HepG2 (cell line): Measurements from ENCODE around the gene E2F1. TPM values are rescaled to one million over a fixed set of nuclear protein-coding genes. Genes with fewer than 3 reads are reported as not detected.

Experiments
- ELF1 ChIP-seq: sonication (generic); formaldehyde crosslinking; IDR thresholded peaks from 2 replicates; pipeline ENCODE4 v1.4.0; 2020; ENCODE audit warnings: missing genetic modification reagents
- HOXA3 ChIP-seq: sonication (generic); formaldehyde crosslinking; IDR thresholded peaks from 2 replicates; pipeline ENCODE4 v1.5.0; 2020; ENCODE audit warnings: missing genetic modification reagents
- MAFK ChIP-seq, 2 experiments: IDR thresholded peaks in 1 of 2; conservative IDR thresholded peaks in 1 of 2; 2 replicates each; pipeline ENCODE4 v1.6.1; 2011; ENCODE audit warnings: improper control_type of control experiment in 2 of 2, low read length in 2 of 2
- MXD1 ChIP-seq: sonication (generic); formaldehyde crosslinking; IDR thresholded peaks from 2 replicates; pipeline ENCODE4 v1.4.0; 2020; ENCODE audit warnings: mild to moderate bottlenecking, missing genetic modification reagents
- NFIB ChIP-seq: sonication (generic); formaldehyde crosslinking; IDR thresholded peaks from 2 replicates; pipeline ENCODE4 v1.9.0; 2021; ENCODE audit warnings: missing genetic modification reagents, mild to moderate bottlenecking, borderline replicate concordance
- NR2F6 ChIP-seq, 2 experiments: IDR thresholded peaks; 2 replicates each; pipeline ENCODE4 v1.6.1; 2016; ENCODE audit warnings: antibody characterized with exemption in 1 of 2, mild to moderate bottlenecking in 1 of 2
- TEAD3 ChIP-seq: optimal IDR thresholded peaks from 2 replicates; pipeline ENCODE3; 2016; ENCODE audit warnings: borderline replicate concordance
- ZFP41 ChIP-seq: sonication (generic); formaldehyde crosslinking; IDR thresholded peaks from 2 replicates; pipeline ENCODE4 v1.4.0; 2020; ENCODE audit warnings: mild to moderate bottlenecking, missing genetic modification reagents, borderline replicate concordance
- ZNF460 ChIP-seq: sonication (generic); formaldehyde crosslinking; IDR thresholded peaks from 2 replicates; pipeline ENCODE4 v1.5.1; 2020; ENCODE audit warnings: missing genetic modification reagents, mild to moderate bottlenecking, borderline replicate concordance
- ZNF512 ChIP-seq: sonication (generic); formaldehyde crosslinking; IDR thresholded peaks from 2 replicates; pipeline ENCODE4 v1.4.0; 2020; ENCODE audit warnings: mild to moderate bottlenecking, missing genetic modification reagents
- ZNF513 ChIP-seq: sonication (generic); formaldehyde crosslinking; conservative IDR thresholded peaks from 2 replicates; pipeline ENCODE4 v1.5.0; 2020; ENCODE audit warnings: missing genetic modification reagents
- ZNF609 ChIP-seq: sonication (generic); formaldehyde crosslinking; IDR thresholded peaks from 2 replicates; pipeline ENCODE4 v1.4.0; 2020; ENCODE audit warnings: mild to moderate bottlenecking, missing genetic modification reagents, borderline replicate concordance
- ZNF710 ChIP-seq: sonication (generic); formaldehyde crosslinking; IDR thresholded peaks from 2 replicates; pipeline ENCODE4 v1.5.0; 2020; ENCODE audit warnings: mild to moderate bottlenecking, missing genetic modification reagents, borderline replicate concordance
- ZNF782 ChIP-seq: sonication (generic); formaldehyde crosslinking; IDR thresholded peaks from 2 replicates; pipeline ENCODE4 v1.4.0; 2020; ENCODE audit warnings: missing genetic modification reagents, mild to moderate bottlenecking, borderline replicate concordance
- polyA plus RNA-seq, 8 experiments: library from polyadenylated mRNA; depleted of rRNA in 3 of 8; stranded (reverse) in 7 of 8; unstranded in 1 of 8; fragments of >200 nt; fragmentation: Illumina TruSeq in 4 of 8; extraction: Trizol in 4 of 8; gene quantifications; 2 replicates each; pipeline versions ENCODE4 v1.2.1 to v1.2.3, GENCODE V29; 2011 to 2016; ENCODE audit warnings: low read depth in 4 of 8, missing spikeins in 1 of 8, mixed read lengths in 1 of 8; ENCODE audit not compliant: insufficient read depth in 1 of 8
- total RNA-seq, 5 experiments: library from RNA; depleted of rRNA; stranded (reverse); fragments of >200 nt; fragmentation: Illumina TruSeq; extraction: Trizol; gene quantifications; 2 replicates each; pipeline ENCODE4 v1.2.3, GENCODE V29; 2016; ENCODE audit warnings: low read depth in 1 of 5

Gene E2F1
- total and polyA plus RNA-seq, 2 of the 13 experiments (the other 11 are each of a cell fraction or from before 2014, with no cell fraction given): 25.5 to 39.4 TPM

GRCh38 chr20:33701629-33702450, 15.7 kb upstream of the E2F1 start (continued):
- peak; percentile 93 for TF ChIP-seq ZNF710 (CRISPR knock-in tag)
- peak; percentile 57; the same call in 1 of the 2 replicates for TF ChIP-seq MXD1
- TF ChIP-seq ZNF609 (CRISPR knock-in tag): peak; percentile 95
- peak; percentile 90 for TF ChIP-seq HOXA3 (CRISPR knock-in tag)
- TF ChIP-seq ZNF513: no peak
- TF ChIP-seq NFIB (CRISPR knock-in tag): no peak
- TF ChIP-seq TEAD3: peak; percentile 92
- TF ChIP-seq ZNF512 (CRISPR knock-in tag): no peak
- TF ChIP-seq NR2F6 (IDR thresholded peaks at IDR 0.05): peak; percentile 91
- TF ChIP-seq NR2F6 (CRISPR knock-in tag; IDR thresholded peaks at IDR 0.05): peak; percentile 97
- TF ChIP-seq ELF1 (CRISPR knock-in tag): no peak; the same call in 1 of the 2 replicates
- TF ChIP-seq ZNF782 (CRISPR knock-in tag): no peak
- peak; percentile 58; the same call in 1 of the 2 replicates for TF ChIP-seq ZNF460 (CRISPR knock-in tag)
- TF ChIP-seq ZFP41 (CRISPR knock-in tag): no peak
- no peak for TF ChIP-seq MAFK (conservative IDR thresholded peaks at IDR 0.05 in 1 of 2, IDR thresholded peaks at IDR 0.05 in 1 of 2; ENCODE audit: low read length in 2 of 2)
